OCI-LY3 (cell line): ENCODE measurements around the gene PARVA.

Source experiments
- H2AFZ ChIP-seq: fragments of 200-600, 300-600 bp; shearing (Covaris generic); 2 replicates; pipeline ENCODE4 v1.6.0; 2014; ENCODE audit warnings: antibody characterized with exemption, low read depth, low read length
- H3K27ac ChIP-seq: fragments of 200-600, 300-600 bp; sonication (generic); 2 replicates; pipeline ENCODE4 v1.5.1; 2014; ENCODE audit warnings: mild to moderate bottlenecking, low read length, moderate library complexity, mixed read lengths
- H3K27me3 ChIP-seq: fragments of 200-600, 300-600 bp; sonication (generic); 2 replicates; pipeline ENCODE4 v1.6.1; 2014; ENCODE audit warnings: low read depth, low read length, mixed read lengths
- H3K36me3 ChIP-seq: fragments of 200-600, 300-600 bp; sonication (generic); replicated peaks from 2 replicates; pipeline ENCODE3; 2014; ENCODE audit warnings: low read depth, low read length, mixed read lengths
- H3K4me1 ChIP-seq: fragments of 300-600, 200-600 bp; sonication (generic); 2 replicates; pipeline ENCODE4 v1.6.1; 2014; ENCODE audit warnings: low read length, mixed read lengths
- H3K4me2 ChIP-seq: fragments of 200-600, 300-600 bp; sonication (generic); 2 replicates; pipeline ENCODE4 v1.6.1; 2014; ENCODE audit warnings: low read length, mixed read lengths
- H3K4me3 ChIP-seq: fragments of 300-600, 200-600 bp; sonication (generic); 2 replicates; pipeline ENCODE4 v1.5.1; 2014; ENCODE audit warnings: antibody characterized with exemption, mild to moderate bottlenecking, low read length, moderate library complexity
- H3K79me2 ChIP-seq: fragments of 300-600, 200-600 bp; shearing (Covaris generic); 2 replicates; pipeline ENCODE4 v1.6.1; 2014; ENCODE audit warnings: mild to moderate bottlenecking, low read length, mixed read lengths
- H3K9ac ChIP-seq: fragments of 300-600, 200-600 bp; shearing (Covaris generic); 2 replicates; pipeline ENCODE4 v1.6.0; 2014; ENCODE audit warnings: mild to moderate bottlenecking, low read length, moderate library complexity
- H3K9me3 ChIP-seq: fragments of 200-600, 300-600 bp; shearing (Covaris generic); 2 replicates; pipeline ENCODE4 v1.6.1; 2014; ENCODE audit warnings: low read length, mixed read lengths; ENCODE audit not compliant: insufficient read depth
- H4K20me1 ChIP-seq: fragments of 200-600, 300-600 bp; sonication (generic); 2 replicates; pipeline ENCODE4 v1.6.1; 2016; ENCODE audit warnings: low read length, mixed read lengths; ENCODE audit not compliant: insufficient read depth
- EZH2phosphoT487 ChIP-seq: fragments of 200-600 bp; shearing (Covaris generic); IDR thresholded peaks from 2 replicates; pipeline ENCODE4 v1.6.1; 2018; ENCODE audit warnings: antibody characterized with exemption, mixed run types, low read depth
- TF ChIP-seq, protein P1 (sequence below): fragments of 200-600, 300-600 bp; sonication (generic); IDR thresholded peaks from 2 replicates; pipeline ENCODE4 v1.5.1; 2014; ENCODE audit warnings: antibody characterized with exemption, low read length, low read depth

The PARVA gene

GRCh38 chr11:12380565-12381325 is 3.4 kb downstream of the PARVA start:
- Histone ChIP-seq H3K4me2 (no peak overlapping the region), H4K20me1 (no peaks in the 10 kb centered on the region), H3K27me3 (no peaks in the 10 kb centered on the region), H3K9ac (no peak overlapping the region), H3K4me1 (no peaks in the 10 kb centered on the region), H3K27ac (no peak overlapping the region), H3K79me2 (no peaks in the 10 kb centered on the region), H3K36me3 (no peaks in the 10 kb centered on the region), H3K4me3 (no peak overlapping the region), H2AFZ (no peak overlapping the region), H3K9me3 (no peaks in the 10 kb centered on the region)
- TF ChIP-seq EZH2phosphoT487, result no peak

GRCh38 chr11:12381875-12382274 is 4.5 kb downstream of the PARVA start:
- no peak overlapping the region for H3K27ac ChIP-seq
- no peak overlapping the region for H3K9ac ChIP-seq
- H3K27me3 ChIP-seq, result no peaks in the 10 kb centered on the region
- no peaks in the 10 kb centered on the region for H3K79me2 ChIP-seq
- no peaks in the 10 kb centered on the region for H3K36me3 ChIP-seq
- H3K9me3 ChIP-seq, result no peaks in the 10 kb centered on the region
- H4K20me1 ChIP-seq, result no peaks in the 10 kb centered on the region
- no peak overlapping the region for H3K4me3 ChIP-seq
- no peak overlapping the region for H2AFZ ChIP-seq
- TF ChIP-seq, protein P1, sequence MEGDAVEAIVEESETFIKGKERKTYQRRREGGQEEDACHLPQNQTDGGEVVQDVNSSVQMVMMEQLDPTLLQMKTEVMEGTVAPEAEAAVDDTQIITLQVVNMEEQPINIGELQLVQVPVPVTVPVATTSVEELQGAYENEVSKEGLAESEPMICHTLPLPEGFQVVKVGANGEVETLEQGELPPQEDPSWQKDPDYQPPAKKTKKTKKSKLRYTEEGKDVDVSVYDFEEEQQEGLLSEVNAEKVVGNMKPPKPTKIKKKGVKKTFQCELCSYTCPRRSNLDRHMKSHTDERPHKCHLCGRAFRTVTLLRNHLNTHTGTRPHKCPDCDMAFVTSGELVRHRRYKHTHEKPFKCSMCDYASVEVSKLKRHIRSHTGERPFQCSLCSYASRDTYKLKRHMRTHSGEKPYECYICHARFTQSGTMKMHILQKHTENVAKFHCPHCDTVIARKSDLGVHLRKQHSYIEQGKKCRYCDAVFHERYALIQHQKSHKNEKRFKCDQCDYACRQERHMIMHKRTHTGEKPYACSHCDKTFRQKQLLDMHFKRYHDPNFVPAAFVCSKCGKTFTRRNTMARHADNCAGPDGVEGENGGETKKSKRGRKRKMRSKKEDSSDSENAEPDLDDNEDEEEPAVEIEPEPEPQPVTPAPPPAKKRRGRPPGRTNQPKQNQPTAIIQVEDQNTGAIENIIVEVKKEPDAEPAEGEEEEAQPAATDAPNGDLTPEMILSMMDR, result no peak
- no peak for TF ChIP-seq EZH2phosphoT487
- no peak overlapping the region for H3K4me2 ChIP-seq
- H3K4me1 ChIP-seq, result no peaks in the 10 kb centered on the region

- no peaks in the 10 kb centered on the region for H4K20me1 ChIP-seq
- H3K9me3 ChIP-seq, result no peaks in the 10 kb centered on the region
- H3K79me2 ChIP-seq, result no peaks in the 10 kb centered on the region
- H2AFZ ChIP-seq, result no peak overlapping the region
- H3K9ac ChIP-seq, result no peak overlapping the region
- no peak overlapping the region for H3K4me3 ChIP-seq
- H3K27me3 ChIP-seq, result no peaks in the 10 kb centered on the region
- no peaks in the 10 kb centered on the region for H3K4me1 ChIP-seq
- no peaks in the 10 kb centered on the region for H3K36me3 ChIP-seq
- no peak overlapping the region for H3K27ac ChIP-seq
- no peak for TF ChIP-seq EZH2phosphoT487
- TF ChIP-seq, protein P1, result no peak
- H3K4me2 ChIP-seq, result no peak overlapping the region
Measured at GRCh38 chr11:12382451-12382850, 5.1 kb downstream of the PARVA start.

DNA sequence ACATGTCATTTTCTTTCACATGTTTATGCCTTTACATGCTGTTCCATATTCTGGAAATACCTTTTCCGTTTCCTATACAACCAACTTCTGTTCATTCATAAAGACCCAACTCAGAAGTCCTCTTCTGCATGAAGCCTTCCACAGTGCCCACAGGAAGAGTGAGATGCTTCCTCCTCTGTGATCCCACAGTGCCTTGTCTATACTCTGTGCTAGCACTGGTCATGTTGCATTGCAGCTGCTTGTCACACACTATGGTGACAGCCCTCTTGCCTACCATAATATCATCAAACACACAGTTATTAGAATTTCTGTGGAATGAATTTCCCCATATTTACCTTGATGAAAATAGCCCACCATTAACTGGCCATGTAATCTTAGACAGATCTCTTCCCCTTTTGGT is 8.9 kb downstream of the PARVA start:
- H3K27ac ChIP-seq, result no peak overlapping the region
- H3K36me3 ChIP-seq, result no peaks in the 10 kb centered on the region
- no peak overlapping the region for H3K4me3 ChIP-seq
- no peak overlapping the region for H3K4me2 ChIP-seq
- no peak for TF ChIP-seq EZH2phosphoT487
- TF ChIP-seq, protein P1, result no peak
- H3K79me2 ChIP-seq, result no peaks in the 10 kb centered on the region
- H3K9me3 ChIP-seq, result no peaks in the 10 kb centered on the region
- no peak overlapping the region for H3K9ac ChIP-seq
- 0 out of 2 replicates have a peak, but pooled peaks cover 5% of the 10 kb centered on the region for H3K27me3 ChIP-seq
- H4K20me1 ChIP-seq, result no peaks in the 10 kb centered on the region
- no peak overlapping the region for H2AFZ ChIP-seq
- no peaks in the 10 kb centered on the region for H3K4me1 ChIP-seq
